ENCODE data around the gene OTOF. TPM values are rescaled to one million over a fixed set of nuclear protein-coding genes. Genes with fewer than 3 reads are reported as not detected.
A peak's percentile ranks its signal among the peaks of the same experiment; 100 is the strongest.

OTOF gene
- polyA plus RNA-seq (2012; ENCODE audit: insufficient read depth, insufficient read length) = 0.73 TPM

GRCh38 chr2:26477911-26478253, at the start of gene OTOF:
TSS of gene OTOF (minus strand) at chr2:26478124.
- DNase-seq (ENCODE audit: low read depth, low spot score) = no peak

GRCh38 chr2:26526589-26526988, 48.7 kb upstream of the OTOF start:
- no peak for DNase-seq (ENCODE audit: low read depth, low spot score)
- H3K4me3 ChIP-seq (ENCODE audit: low read length) = no peak overlapping the region

More at GRCh38 chr2:26477911-26478253, at the start of gene OTOF:
- no peak within 1 kb of the TSS for H3K4me3 ChIP-seq (ENCODE audit: low read length)

- H3K4me3 ChIP-seq (ENCODE audit: low read length) = no peak overlapping the region
- DNase-seq (ENCODE audit: low read depth, low spot score) = no peak
Measured at GRCh38 chr2:26526105-26526504, 48.2 kb upstream of the OTOF start.

GRCh38 chr2:26523750-26524149, 45.8 kb upstream of the OTOF start:
- H3K4me3 ChIP-seq (ENCODE audit: low read length) = no peak overlapping the region
- no peak for DNase-seq (ENCODE audit: low read depth, low spot score)

- H3K4me3 ChIP-seq (ENCODE audit: low read length) = no peak overlapping the region
- DNase-seq (ENCODE audit: low read depth, low spot score) = no peak
Measured at GRCh38 chr2:26522751-26523171, 44.8 kb upstream of the OTOF start.

- DNase-seq (ENCODE audit: low read depth, low spot score) = no peak
- no peak overlapping the region for H3K4me3 ChIP-seq (ENCODE audit: low read length)
Measured at GRCh38 chr2:26522325-26522724, 44.4 kb upstream of the OTOF start.

GRCh38 chr2:26521913-26522180, 43.9 kb upstream of the OTOF start:
- no peak for DNase-seq (ENCODE audit: low read depth, low spot score)

GRCh38 chr2:26521054-26521912, 43.4 kb upstream of the OTOF start:
- no peak overlapping the region for H3K4me3 ChIP-seq (ENCODE audit: low read length)
- DNase-seq (ENCODE audit: low read depth, low spot score) = peak; percentile 50

More at GRCh38 chr2:26521913-26522180, 43.9 kb upstream of the OTOF start:
- no peak overlapping the region for H3K4me3 ChIP-seq (ENCODE audit: low read length)

GRCh38 chr2:26520148-26520449, 42.2 kb upstream of the OTOF start:
- DNase-seq (ENCODE audit: low read depth, low spot score) = no peak

GRCh38 chr2:26519396-26520147, 41.6 kb upstream of the OTOF start:
- DNase-seq (ENCODE audit: low read depth, low spot score) = peak; percentile 94
- H3K4me3 ChIP-seq (ENCODE audit: low read length) = peak overlapping the region; percentile 13

More at GRCh38 chr2:26520148-26520449, 42.2 kb upstream of the OTOF start:
- no peak overlapping the region for H3K4me3 ChIP-seq (ENCODE audit: low read length)

- no peak overlapping the region for H3K4me3 ChIP-seq (ENCODE audit: low read length)
- no peak for DNase-seq (ENCODE audit: low read depth, low spot score)
Measured at GRCh38 chr2:26516781-26517180, 38.9 kb upstream of the OTOF start.

- no peak overlapping the region for H3K4me3 ChIP-seq (ENCODE audit: low read length)
- DNase-seq (ENCODE audit: low read depth, low spot score) = no peak
Measured at GRCh38 chr2:26516246-26516645, 38.3 kb upstream of the OTOF start.

GRCh38 chr2:26515771-26516170, 37.8 kb upstream of the OTOF start:
- H3K4me3 ChIP-seq (ENCODE audit: low read length) = no peak overlapping the region
- DNase-seq (ENCODE audit: low read depth, low spot score) = no peak

GRCh38 chr2:26514045-26514444, 36.1 kb upstream of the OTOF start:
- DNase-seq (ENCODE audit: low read depth, low spot score) = no peak
- H3K4me3 ChIP-seq (ENCODE audit: low read length) = no peak overlapping the region

- DNase-seq (ENCODE audit: low read depth, low spot score) = no peak
- H3K4me3 ChIP-seq (ENCODE audit: low read length) = no peak overlapping the region
Measured at GRCh38 chr2:26513261-26513660, 35.3 kb upstream of the OTOF start.

GRCh38 chr2:26511466-26511865, 33.5 kb upstream of the OTOF start:
- H3K4me3 ChIP-seq (ENCODE audit: low read length) = no peak overlapping the region
- DNase-seq (ENCODE audit: low read depth, low spot score) = no peak

- H3K4me3 ChIP-seq (ENCODE audit: low read length) = no peak overlapping the region
- DNase-seq (ENCODE audit: low read depth, low spot score) = no peak
Measured at GRCh38 chr2:26510344-26510973, 32.5 kb upstream of the OTOF start.

- H3K4me3 ChIP-seq (ENCODE audit: low read length) = no peak overlapping the region
- DNase-seq (ENCODE audit: low read depth, low spot score) = no peak
Measured at GRCh38 chr2:26509141-26509540, 31.2 kb upstream of the OTOF start.

- no peak for DNase-seq (ENCODE audit: low read depth, low spot score)
- no peak overlapping the region for H3K4me3 ChIP-seq (ENCODE audit: low read length)
Measured at GRCh38 chr2:26507932-26508331, 30.0 kb upstream of the OTOF start.

GRCh38 chr2:26507088-26507487, 29.2 kb upstream of the OTOF start:
- no peak overlapping the region for H3K4me3 ChIP-seq (ENCODE audit: low read length)
- no peak for DNase-seq (ENCODE audit: low read depth, low spot score)
